Right renal cortex interstitium (tissue), 3 donors: ENCODE data around the gene GNAQ. TPM values are rescaled to one million over a fixed set of nuclear protein-coding genes. Genes with fewer than 3 reads are reported as not detected.

Source experiments
- DNase-seq, 3 donors: peaks; one replicate each; pipeline ENCODE4 v3.0.0-alpha.2; 2013; ENCODE audit warnings: low read depth in 3 of 3, low spot score in 2 of 3
- polyA plus RNA-seq, 3 donors: library from polyadenylated mRNA; unstranded; fragments of 120-200 nt; gene quantifications; one replicate each; pipeline ENCODE4 v1.2.1, GENCODE V29; 2013; ENCODE audit not compliant: insufficient read length in 3 of 3

GNAQ gene
- polyA plus RNA-seq, 3 donors, result 64.8 to 67.5 (median 67.3) TPM

- no peak for DNase-seq
Observed at GRCh38 chr9:77980622-77981021, 51.0 kb downstream of the GNAQ start.

- no peak for DNase-seq
Observed at GRCh38 chr9:77978086-77978781, 53.4 kb downstream of the GNAQ start.

- DNase-seq, result no peak
Observed at GRCh38 chr9:77977210-77977611, 54.4 kb downstream of the GNAQ start.

GRCh38 chr9:77975806-77976205 is 55.8 kb downstream of the GNAQ start:
- DNase-seq, result no peak

- DNase-seq, result no peak
Observed at GRCh38 chr9:77975036-77975435, 56.6 kb downstream of the GNAQ start.

- DNase-seq, result no peak
Observed at GRCh38 chr9:77974434-77974833, 57.2 kb downstream of the GNAQ start.

- DNase-seq, result no peak
Observed at GRCh38 chr9:77969083-77969482, 62.5 kb downstream of the GNAQ start.

GRCh38 chr9:77968506-77968905 is 63.1 kb downstream of the GNAQ start:
- DNase-seq, result no peak

GRCh38 chr9:77966718-77967117 is 64.9 kb downstream of the GNAQ start:
- no peak for DNase-seq

GRCh38 chr9:77965445-77966123 is 66.0 kb downstream of the GNAQ start:
- DNase-seq, result no peak

GRCh38 chr9:77964258-77964657 is 67.4 kb downstream of the GNAQ start:
- no peak for DNase-seq

- no peak for DNase-seq
Observed at GRCh38 chr9:77961541-77961940, 70.1 kb downstream of the GNAQ start.

GRCh38 chr9:77960356-77961153 is 71.1 kb downstream of the GNAQ start:
- DNase-seq, result no peak

GRCh38 chr9:77959803-77960202 is 71.8 kb downstream of the GNAQ start:
- DNase-seq, result no peak

- no peak for DNase-seq
Observed at GRCh38 chr9:77957652-77958051, 74.0 kb downstream of the GNAQ start.

- no peak for DNase-seq
Observed at GRCh38 chr9:77956555-77956954, 75.1 kb downstream of the GNAQ start.

- no peak for DNase-seq
Observed at GRCh38 chr9:77954666-77955015, 77.0 kb downstream of the GNAQ start.

- no peak for DNase-seq
Observed at GRCh38 chr9:77954013-77954665, 77.5 kb downstream of the GNAQ start.

- DNase-seq, result no peak
Observed at GRCh38 chr9:77953590-77953989, 78.0 kb downstream of the GNAQ start.

GRCh38 chr9:77952635-77953328 is 78.8 kb downstream of the GNAQ start:
- DNase-seq, result no peak

GRCh38 chr9:77951369-77951768 is 80.2 kb downstream of the GNAQ start:
- DNase-seq, result no peak
